GM12878 (cell line): ENCODE data around the gene ATG3. TPM values are rescaled to one million over a fixed set of nuclear protein-coding genes. Genes with fewer than 3 reads are reported as not detected.

Experiments used
- ATAC-seq: fragments of 200-7000 bp; cut with Tn5 transposase; 3 replicates; pipeline ENCODE4 v1.9.1; 2020; ENCODE audit warnings: mild to moderate bottlenecking, moderate library complexity
- BruUV-seq: library from RNA; stranded (reverse); fragments of 400-500 nt; replicated peaks from 2 replicates; lab custom pipeline; 2021; lab: Mats Ljungman, UMichigan
- CTCF ChIA-PET: fragments of 300-600 bp; sonication (Branson Sonifier 250); formaldehyde crosslinking; extraction: SDS; loops from one replicate; lab custom pipeline; 2021; ENCODE audit warnings: inconsistent platforms; lab: Yijun Ruan, JAX
- POLR2A ChIA-PET: fragments of 350-600 bp; formaldehyde crosslinking; extraction: SDS; loops from one replicate; lab custom pipeline; 2021; ENCODE audit warnings: inconsistent platforms; lab: Charles Lee
- RAD21 ChIA-PET: fragments of 300-600 bp; sonication (Branson Sonifier 250); formaldehyde crosslinking; loops from one replicate; lab custom pipeline; 2023; ENCODE audit warnings: antibody characterized with exemption; ENCODE audit not compliant: unreplicated experiment; lab: Charles Lee
- SMC1A ChIA-PET: fragments of 300-600 bp; sonication (Branson Sonifier 250); formaldehyde crosslinking; loops from one replicate; lab custom pipeline; 2023; ENCODE audit not compliant: unreplicated experiment, uncharacterized antibody; lab: Charles Lee
- DNase-seq: peaks from one replicate; pipeline ENCODE4 v3.0.0-alpha.2; 2011; ENCODE audit warnings: low read depth, low spot score
- FAIRE-seq: peaks from 3 replicates; lab custom pipeline; 2011; peaks lifted over from hg19 to GRCh38; lab: Jason Lieb, UNC
- H2AFZ ChIP-seq: 2 replicates; pipeline ENCODE4 v1.6.0; 2011; ENCODE audit warnings: low read depth, low read length, control low read depth; ENCODE audit not compliant: control insufficient read depth
- H3K27ac ChIP-seq: 2 replicates; pipeline ENCODE4 v1.5.1; 2011; ENCODE audit warnings: control low read depth; ENCODE audit not compliant: control insufficient read depth, insufficient read depth
- H3K27me3 ChIP-seq, 2 experiments: replicated peaks in 1 of 2; 2 replicates each; pipeline versions ENCODE4 v1.6.0 to v1.6.1; 2011; ENCODE audit warnings: low read length in 1 of 2; ENCODE audit not compliant: control insufficient read depth in 2 of 2, insufficient read depth in 2 of 2
- H3K36me3 ChIP-seq, 2 experiments: 2 replicates each; pipeline ENCODE4 v1.5.1; 2011; ENCODE audit warnings: low read length in 1 of 2; ENCODE audit not compliant: control insufficient read depth in 2 of 2, insufficient read depth in 2 of 2
- H3K4me1 ChIP-seq: 2 replicates; pipeline ENCODE4 v1.6.1; 2011; ENCODE audit warnings: mild to moderate bottlenecking, low read length, moderate library complexity, mixed read lengths; ENCODE audit not compliant: control insufficient read depth, insufficient read depth
- H3K4me2 ChIP-seq: 2 replicates; pipeline ENCODE4 v1.6.0; 2011; ENCODE audit warnings: control low read depth; ENCODE audit not compliant: control insufficient read depth, insufficient read depth
- H3K4me3 ChIP-seq: fragments of 200-600 bp; sonication (generic); 2 replicates; pipeline ENCODE4 v1.5.1; 2016
- H3K79me2 ChIP-seq: 2 replicates; pipeline ENCODE4 v1.6.0; 2011; ENCODE audit warnings: low read length; ENCODE audit not compliant: control insufficient read depth, insufficient read depth
- H3K9ac ChIP-seq: 2 replicates; pipeline ENCODE4 v1.8.0; 2011; ENCODE audit warnings: low read length, control low read depth, mixed read lengths; ENCODE audit not compliant: control insufficient read depth, insufficient read depth
- H3K9me3 ChIP-seq: replicated peaks from 3 replicates; pipeline ENCODE4 v1.5.1; 2011; ENCODE audit warnings: mild to moderate bottlenecking, low read length; ENCODE audit not compliant: control insufficient read depth, insufficient read depth
- H4K20me1 ChIP-seq: 2 replicates; pipeline ENCODE4 v1.6.0; 2011; ENCODE audit not compliant: control insufficient read depth, insufficient read depth
- ATF7 ChIP-seq: fragments of 450-650 bp; IDR thresholded peaks from 2 replicates; pipeline ENCODE4 v1.6.1; 2016; ENCODE audit warnings: low read depth, mild to moderate bottlenecking
- EGR1 ChIP-seq, 2 experiments: IDR thresholded peaks; 1 replicate in 1 of 2; 2 replicates in 1 of 2; pipeline ENCODE4 v1.6.1; 2011 to 2012; ENCODE audit warnings: low read depth in 2 of 2, low read length in 2 of 2, borderline replicate concordance in 1 of 2, mild to moderate bottlenecking in 1 of 2, moderate library complexity in 1 of 2
- IKZF1 ChIP-seq: fragments of 450-650 bp; conservative IDR thresholded peaks from 2 replicates; pipeline ENCODE4 v1.6.1; 2017; ENCODE audit warnings: antibody characterized with exemption, mild to moderate bottlenecking
- IKZF2 ChIP-seq, 2 experiments: fragments of 450-650 bp; IDR thresholded peaks; 2 replicates each; pipeline ENCODE4 v1.6.1; 2017; ENCODE audit warnings: mild to moderate bottlenecking in 2 of 2, moderate library complexity in 2 of 2
- MEF2A ChIP-seq: IDR thresholded peaks from 2 replicates; pipeline ENCODE4 v1.6.1; 2011; ENCODE audit warnings: low read depth, mild to moderate bottlenecking, low read length, moderate library complexity; ENCODE audit not compliant: insufficient read depth
- NR2F1 ChIP-seq: fragments of 450-650 bp; conservative IDR thresholded peaks from 2 replicates; pipeline ENCODE4 v1.6.1; 2017; ENCODE audit warnings: mild to moderate bottlenecking
- RBBP5 ChIP-seq: fragments of 200-600 bp; sonication (generic); conservative IDR thresholded peaks from 2 replicates; pipeline ENCODE4 v1.6.1; 2016
- SIN3A ChIP-seq: IDR thresholded peaks from 2 replicates; pipeline ENCODE4 v1.6.1; 2012; ENCODE audit warnings: low read depth, low read length, improper control_type of control experiment
- SP1 ChIP-seq: IDR thresholded peaks from one replicate; pipeline ENCODE4 v1.6.1; 2011; ENCODE audit warnings: low read depth, low read length
- SREBF1 ChIP-seq: IDR thresholded peaks from 2 replicates; pipeline ENCODE4 v1.6.1; 2012; ENCODE audit warnings: mild to moderate bottlenecking, low read length
- SREBF2 ChIP-seq: IDR thresholded peaks from 2 replicates; pipeline ENCODE4 v1.6.1; 2012; ENCODE audit warnings: mild to moderate bottlenecking, low read length
- STAT1 ChIP-seq: fragments of 450-650 bp; conservative IDR thresholded peaks from 2 replicates; pipeline ENCODE4 v1.6.1; 2014; ENCODE audit warnings: antibody characterized with exemption, mild to moderate bottlenecking
- TCF3 ChIP-seq: IDR thresholded peaks from 2 replicates; pipeline ENCODE4 v1.6.1; 2012; ENCODE audit warnings: low read depth, mild to moderate bottlenecking, low read length, borderline replicate concordance; ENCODE audit not compliant: insufficient read depth
- USF1 ChIP-seq: IDR thresholded peaks from 2 replicates; pipeline ENCODE4 v1.6.1; 2011; ENCODE audit warnings: borderline replicate concordance, low read depth, mild to moderate bottlenecking, moderate library complexity, mixed read lengths, low read length; ENCODE audit not compliant: insufficient read depth; ENCODE audit errors: extremely low read length
- WRNIP1 ChIP-seq: IDR thresholded peaks from 2 replicates; pipeline ENCODE4 v1.6.1; 2011; ENCODE audit warnings: low read depth, low read length, improper control_type of control experiment, borderline replicate concordance
- ZSCAN29 ChIP-seq: fragments of 450-650 bp; IDR thresholded peaks from 2 replicates; pipeline ENCODE4 v1.6.1; 2017; ENCODE audit warnings: mild to moderate bottlenecking, moderate library complexity
- WGBS: methylation state at CpG from one replicate; pipeline ENCODE4 v1.1.6; 2016; ENCODE audit warnings: low lambda C conversion rate; ENCODE audit not compliant: insufficient replicate concordance, insufficient coverage; ENCODE audit errors: missing lambda C conversion rate; 5-methylcytosine and 5-hydroxymethylcytosine counted together
- in situ Hi-C: fragments of 300-500 bp; cut with MboI; formaldehyde crosslinking; loops from 9 replicates; pipeline ENCODE4 v1.14.3; 2018; ENCODE audit warnings: mixed read lengths
- intact Hi-C: fragments of 100-400 bp; cut with micrococcal nuclease; formaldehyde crosslinking; loops from one replicate; pipeline ENCODE4 v1.14.2; 2022; ENCODE audit not compliant: unreplicated experiment
- polyA plus RNA-seq, 11 experiments: library from polyadenylated mRNA; depleted of rRNA in 4 of 11; unstranded in 6 of 11; stranded (reverse) in 5 of 11; fragments of >200 nt; fragmentation: Nextera tagmentation in 4 of 11; fragmentation: Illumina TruSeq in 1 of 11; extraction: Ambion mirVana in 4 of 11; extraction: Trizol in 1 of 11; gene quantifications; 1 replicate in 1 of 11; 2 replicates in 10 of 11; pipeline versions ENCODE4 v1.2.1 to v1.2.3, GENCODE V29; 2011 to 2016; ENCODE audit warnings: inconsistent platforms in 2 of 11, missing spikeins in 2 of 11, low read depth in 1 of 11
- total RNA-seq, 4 experiments: library from RNA; depleted of rRNA in 3 of 4; stranded (reverse); fragments of >200 nt in 3 of 4; fragmentation: Illumina TruSeq in 1 of 4; extraction: Trizol in 1 of 4; gene quantifications; 2 replicates each; pipeline versions ENCODE4 v1.2.1 to v1.2.3, GENCODE V29; 2013 to 2021
- TF ChIP-seq, protein P1 (sequence below): fragments of 450-650 bp; IDR thresholded peaks from 2 replicates; pipeline ENCODE4 v1.6.1; 2017; ENCODE audit warnings: mild to moderate bottlenecking
- TF ChIP-seq, protein P2 (sequence below): IDR thresholded peaks from 2 replicates; pipeline ENCODE4 v1.6.1; 2011; ENCODE audit warnings: mild to moderate bottlenecking, low read depth, low read length, moderate library complexity; ENCODE audit not compliant: insufficient replicate concordance

Gene ATG3
- total and polyA plus RNA-seq, 10 of the 15 experiments (the other 5 are each of a cell fraction or from before 2014, with no cell fraction given), result 49.8 to 97.0 (median 63.6) TPM

DNA sequence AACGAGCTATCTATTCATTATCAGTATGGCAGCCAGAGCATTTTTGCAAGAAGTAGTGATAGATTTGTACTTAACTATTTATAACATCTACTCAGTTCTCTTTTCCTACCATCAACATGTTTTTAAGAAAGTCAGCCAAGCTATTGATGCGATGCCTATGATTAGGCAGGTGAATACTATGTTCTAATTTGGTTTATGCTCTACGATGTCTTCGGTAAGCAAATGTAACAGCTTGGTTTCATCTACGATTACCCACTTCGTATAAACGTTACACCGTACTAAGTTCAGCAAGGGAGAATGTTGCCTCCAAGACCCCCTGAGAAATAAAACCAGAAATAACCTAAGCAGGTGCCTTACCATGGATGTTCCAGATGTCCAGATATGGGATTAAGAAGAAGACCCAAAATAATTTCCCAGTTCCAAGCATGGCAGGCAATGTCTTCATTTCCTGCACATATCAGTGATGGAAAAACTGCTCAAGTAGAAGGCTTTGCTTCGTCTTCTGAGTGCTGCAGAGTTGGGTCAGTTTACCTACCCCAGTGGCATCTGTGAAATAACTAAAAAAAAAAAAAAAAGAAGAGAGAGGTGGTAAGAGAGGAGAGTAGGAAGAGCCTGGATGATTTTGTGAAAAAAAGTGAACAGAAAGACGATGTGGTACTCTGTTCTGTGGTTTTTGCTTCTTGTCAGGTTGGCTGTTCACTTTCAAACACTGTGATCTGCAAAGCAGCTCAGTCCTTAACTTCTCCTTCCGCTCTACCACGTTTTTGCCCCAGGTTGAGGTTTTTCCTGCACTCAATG is 62.6 kb downstream of the ATG3 start, which contains the start of gene BTLA:
Gene BTLA (minus strand): TSS at position 559 of the 798 bp plus-strand sequence. CDS start 114 bp downstream, at position 445.
- Histone ChIP-seq H3K27ac (peak within 1 kb of the TSS; percentile 87), H3K4me3 (peak within 1 kb of the TSS; percentile 89), H3K9ac (peak within 1 kb of the TSS; percentile 66), H4K20me1 (no peaks in the 10 kb centered on the region), H2AFZ (peak within 1 kb of the TSS; percentile 42), H3K27me3 (no peaks in the 10 kb centered on the region), H3K79me2 (peaks cover 58% of the 10 kb centered on the region), H3K4me2 (peak within 1 kb of the TSS; percentile 64), H3K36me3 (no peaks in the 10 kb centered on the region), H3K4me1 (peaks cover 13% of the 10 kb centered on the region), H3K9me3 (no peaks in the 10 kb centered on the region; the same call in 2 of the 3 replicates)
- under 1% methylated on average over 12 of the region's 12 CpGs for WGBS
- FAIRE-seq (peak; percentile 69), DNase-seq (peak; percentile 79), ATAC-seq (peak; percentile 64)
- TSS peak; percentile 78 for BruUV-seq
- intact Hi-C loops, result loop anchor here (2.0 to 10.0 kb wide), 2 partner anchors 16 to 364 kb away; partner anchors contain the start of gene GCSAM
- POLR2A ChIA-PET, result interaction anchor here (0.5 to 6.4 kb wide), 17 partner anchors 8 to 384 kb away, joined by 3 to 51 read pairs (median 6); partner anchors contain the start of genes CD200 and GCSAM
- RAD21 ChIA-PET, result interaction anchor here (0.7 to 14.4 kb wide), 27 partner anchors 9 to 387 kb away, joined by 3 to 262 read pairs (median 4); partner anchors contain the start of genes CD200, GCSAM and SLC9C1
- CTCF ChIA-PET, result interaction anchor here (0.7 to 3.7 kb wide), 13 partner anchors 9 to 387 kb away, joined by 3 to 19 read pairs (median 5); partner anchors contain the start of gene GCSAM
- SMC1A ChIA-PET, result interaction anchor here (0.6 to 12.0 kb wide), 30 partner anchors 8 to 388 kb away, joined by 3 to 143 read pairs (median 7); partner anchors contain the start of genes CD200 and GCSAM
- in situ Hi-C loops, result no loop called here
- TF ChIP-seq RBBP5 (no peak), WRNIP1 (0 out of 2 replicates have a peak, but pooled peaks have one; percentile 85), USF1 (no peak), STAT1 (no peak), ATF7 (peak; percentile 51; the same call in 1 of the 2 replicates), SREBF1 (no peak), TCF3 (no peak), ZSCAN29 (no peak), IKZF2 (IDR thresholded peaks at IDR 0.05) (peak; percentile 34 to 40; a peak in 2 of 4 replicates), MEF2A (peak; percentile 50; the same call in 1 of the 2 replicates), NR2F1 (no peak), IKZF1 (peak; percentile 17), SP1 (no peak), SIN3A (no peak), SREBF2 (no peak), EGR1 (IDR thresholded peaks at IDR 0.05; ENCODE audit: borderline replicate concordance in 1 of 2, low read depth in 2 of 2, low read length in 2 of 2) (no peak)
- TF ChIP-seq, protein P1, sequence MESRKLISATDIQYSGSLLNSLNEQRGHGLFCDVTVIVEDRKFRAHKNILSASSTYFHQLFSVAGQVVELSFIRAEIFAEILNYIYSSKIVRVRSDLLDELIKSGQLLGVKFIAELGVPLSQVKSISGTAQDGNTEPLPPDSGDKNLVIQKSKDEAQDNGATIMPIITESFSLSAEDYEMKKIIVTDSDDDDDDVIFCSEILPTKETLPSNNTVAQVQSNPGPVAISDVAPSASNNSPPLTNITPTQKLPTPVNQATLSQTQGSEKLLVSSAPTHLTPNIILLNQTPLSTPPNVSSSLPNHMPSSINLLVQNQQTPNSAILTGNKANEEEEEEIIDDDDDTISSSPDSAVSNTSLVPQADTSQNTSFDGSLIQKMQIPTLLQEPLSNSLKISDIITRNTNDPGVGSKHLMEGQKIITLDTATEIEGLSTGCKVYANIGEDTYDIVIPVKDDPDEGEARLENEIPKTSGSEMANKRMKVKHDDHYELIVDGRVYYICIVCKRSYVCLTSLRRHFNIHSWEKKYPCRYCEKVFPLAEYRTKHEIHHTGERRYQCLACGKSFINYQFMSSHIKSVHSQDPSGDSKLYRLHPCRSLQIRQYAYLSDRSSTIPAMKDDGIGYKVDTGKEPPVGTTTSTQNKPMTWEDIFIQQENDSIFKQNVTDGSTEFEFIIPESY, result no peak
- TF ChIP-seq, protein P2, sequence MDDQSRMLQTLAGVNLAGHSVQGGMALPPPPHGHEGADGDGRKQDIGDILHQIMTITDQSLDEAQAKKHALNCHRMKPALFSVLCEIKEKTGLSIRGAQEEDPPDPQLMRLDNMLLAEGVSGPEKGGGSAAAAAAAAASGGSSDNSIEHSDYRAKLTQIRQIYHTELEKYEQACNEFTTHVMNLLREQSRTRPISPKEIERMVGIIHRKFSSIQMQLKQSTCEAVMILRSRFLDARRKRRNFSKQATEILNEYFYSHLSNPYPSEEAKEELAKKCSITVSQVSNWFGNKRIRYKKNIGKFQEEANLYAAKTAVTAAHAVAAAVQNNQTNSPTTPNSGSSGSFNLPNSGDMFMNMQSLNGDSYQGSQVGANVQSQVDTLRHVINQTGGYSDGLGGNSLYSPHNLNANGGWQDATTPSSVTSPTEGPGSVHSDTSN, result no peak
